GM19468 (cell line): ENCODE results near the gene SMARCA5.
"Not testable (repeated sequence)": the region's sequence is repeated elsewhere in the genome, so short reads cannot be mapped to it uniquely, and the experiment has no call there.

ENCODE experiments used
- ATAC-seq: cut with Tn5 transposase; IDR thresholded peaks from one replicate; pipeline ENCODE4 v1.9.1; 2021; ENCODE audit warnings: mild to moderate bottlenecking, moderate library complexity, moderate number of reproducible peaks; ENCODE audit not compliant: unreplicated experiment; ENCODE audit errors: extremely low read depth

SMARCA5 gene

GRCh38 chr4:143513314-143514168 is at the start of gene SMARCA5:
TSS of gene SMARCA5 (plus strand) at chr4:143513702. CDS start at chr4:143513925, 223 bp downstream.
- ATAC-seq, result peak; percentile 83

GRCh38 chr4:143473334-143474126 is 40.0 kb upstream of the SMARCA5 start:
- peak; percentile 69 for ATAC-seq

- ATAC-seq, result no peak
Observed at GRCh38 chr4:143477487-143477886, 36.0 kb upstream of the SMARCA5 start.

GRCh38 chr4:143481361-143481760 is 32.1 kb upstream of the SMARCA5 start:
- ATAC-seq, result no peak

GRCh38 chr4:143482840-143483239 is 30.7 kb upstream of the SMARCA5 start:
- ATAC-seq, result no peak

- ATAC-seq, result no peak
Observed at GRCh38 chr4:143486314-143486713, 27.2 kb upstream of the SMARCA5 start.

- no peak for ATAC-seq
Observed at GRCh38 chr4:143488687-143489086, 24.8 kb upstream of the SMARCA5 start.

GRCh38 chr4:143489106-143489505 is 24.4 kb upstream of the SMARCA5 start:
- no peak for ATAC-seq

GRCh38 chr4:143498021-143498420 is 15.5 kb upstream of the SMARCA5 start:
- no peak for ATAC-seq

GRCh38 chr4:143502231-143502630 is 11.3 kb upstream of the SMARCA5 start:
- no peak for ATAC-seq

GRCh38 chr4:143506031-143506430 is 7.5 kb upstream of the SMARCA5 start:
- no peak for ATAC-seq

- ATAC-seq, result no peak
Observed at GRCh38 chr4:143511906-143512305, 1.6 kb upstream of the SMARCA5 start.

- peak; percentile 22 for ATAC-seq
Observed at GRCh38 chr4:143512978-143513313, 556 bp upstream of the SMARCA5 start.

GRCh38 chr4:143514169-143514495 is 630 bp downstream of the SMARCA5 start:
- no peak for ATAC-seq

GRCh38 chr4:143514497-143514896 is 995 bp downstream of the SMARCA5 start:
- no peak for ATAC-seq

- no peak for ATAC-seq
Observed at GRCh38 chr4:143514901-143515300, 1.4 kb downstream of the SMARCA5 start.

GRCh38 chr4:143515905-143516304 is 2.4 kb downstream of the SMARCA5 start:
- no peak for ATAC-seq

GRCh38 chr4:143517764-143518163 is 4.3 kb downstream of the SMARCA5 start:
- no peak for ATAC-seq

- no peak for ATAC-seq
Observed at GRCh38 chr4:143524211-143524610, 10.7 kb downstream of the SMARCA5 start.

- not testable (repeated sequence) for ATAC-seq
Observed at GRCh38 chr4:143528046-143528445, 14.5 kb downstream of the SMARCA5 start.

GRCh38 chr4:143531380-143531779 is 17.9 kb downstream of the SMARCA5 start:
- ATAC-seq, result no peak
